Measurements from ENCODE around the gene WDR90.

Gene WDR90

DNA sequence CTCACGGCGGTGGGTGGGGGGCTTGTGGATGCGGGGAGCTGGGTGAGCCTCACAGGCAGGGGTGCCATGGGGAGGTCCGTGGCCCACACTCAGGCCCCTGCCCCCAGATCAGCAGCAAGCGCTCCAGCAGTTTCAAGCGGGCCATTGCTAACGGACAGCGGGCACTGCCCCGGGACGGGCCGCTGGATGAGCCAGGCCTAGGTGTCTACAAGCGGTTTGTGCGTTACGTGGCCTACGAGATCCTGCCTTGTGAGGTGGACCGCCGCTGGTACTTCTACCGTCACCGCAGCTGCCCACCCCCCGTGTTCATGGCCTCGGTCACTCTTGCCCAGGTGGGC is 27.4 kb downstream of the WDR90 start:
- DNase-seq (ENCODE audit: low read depth, low spot score), result no peak

- DNase-seq (ENCODE audit: low read depth, low spot score), result no peak
Measured at GRCh38 chr16:676913-677312, 27.7 kb downstream of the WDR90 start.

- DNase-seq (ENCODE audit: low read depth, low spot score), result no peak
Measured at GRCh38 chr16:677316-678190, 28.4 kb downstream of the WDR90 start.

DNA sequence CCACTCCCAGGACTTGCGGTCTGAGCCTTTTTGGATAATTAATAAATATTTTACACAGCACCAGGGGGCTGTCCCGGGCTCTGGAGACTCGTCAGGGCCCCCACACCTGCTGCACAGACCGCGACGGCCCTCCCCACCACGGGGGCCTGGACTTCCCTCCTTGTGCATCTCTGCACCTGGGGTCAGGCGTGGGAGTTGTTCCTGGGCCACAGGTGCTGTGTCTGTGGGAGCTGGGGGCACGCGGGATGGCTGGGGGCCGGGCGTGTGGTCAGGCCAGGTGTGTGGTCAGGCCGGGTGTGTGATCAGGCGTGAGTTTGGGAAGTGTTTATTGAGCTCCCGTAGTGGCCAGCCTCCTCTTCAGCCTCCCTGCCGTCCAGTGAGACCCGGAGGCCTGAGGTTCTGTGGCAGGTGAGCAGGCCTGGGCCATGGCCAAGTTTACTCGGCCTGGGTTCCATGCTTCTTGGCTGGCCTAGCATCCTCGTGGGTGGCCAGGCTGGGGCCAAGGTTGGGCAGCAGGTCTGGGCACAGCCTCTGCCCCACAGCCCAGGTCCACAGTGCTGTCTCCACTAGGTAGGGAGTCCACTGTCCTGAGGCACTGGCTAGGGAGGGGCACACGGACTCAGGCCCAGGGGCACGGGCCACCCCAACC is 29.2 kb downstream of the WDR90 start:
- no peak for DNase-seq (ENCODE audit: low read depth, low spot score)

- peak; percentile 36 for DNase-seq (ENCODE audit: low read depth, low spot score)
Measured at GRCh38 chr16:678858-679813, 30.0 kb downstream of the WDR90 start.

- peak; percentile 56 for DNase-seq (ENCODE audit: low read depth, low spot score)
Measured at GRCh38 chr16:679814-680624, 30.9 kb downstream of the WDR90 start, which contains the start of gene STUB1. Gene STUB1 (plus strand): TSS chr16:680410. CDS start chr16:680526, 116 bp downstream.

DNA sequence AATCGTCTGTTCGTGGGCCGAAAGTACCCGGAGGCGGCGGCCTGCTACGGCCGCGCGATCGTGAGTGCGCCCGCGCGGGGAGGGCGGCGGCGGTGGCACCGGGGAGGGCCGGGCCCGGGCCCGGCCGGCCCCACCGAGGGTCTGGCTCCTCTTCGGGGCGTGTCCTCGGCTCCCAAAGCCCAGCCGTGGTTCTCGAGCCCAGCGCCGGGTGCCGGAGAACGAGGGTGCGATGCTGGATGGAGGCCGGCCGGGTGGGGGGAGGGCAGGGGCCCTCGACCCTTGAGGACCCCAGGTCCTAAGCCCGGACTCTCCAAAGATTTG is 31.4 kb downstream of the WDR90 start:
- DNase-seq (ENCODE audit: low read depth, low spot score), result no peak

- no peak for DNase-seq (ENCODE audit: low read depth, low spot score)
Measured at GRCh38 chr16:680967-681745, 32.0 kb downstream of the WDR90 start.

DNA sequence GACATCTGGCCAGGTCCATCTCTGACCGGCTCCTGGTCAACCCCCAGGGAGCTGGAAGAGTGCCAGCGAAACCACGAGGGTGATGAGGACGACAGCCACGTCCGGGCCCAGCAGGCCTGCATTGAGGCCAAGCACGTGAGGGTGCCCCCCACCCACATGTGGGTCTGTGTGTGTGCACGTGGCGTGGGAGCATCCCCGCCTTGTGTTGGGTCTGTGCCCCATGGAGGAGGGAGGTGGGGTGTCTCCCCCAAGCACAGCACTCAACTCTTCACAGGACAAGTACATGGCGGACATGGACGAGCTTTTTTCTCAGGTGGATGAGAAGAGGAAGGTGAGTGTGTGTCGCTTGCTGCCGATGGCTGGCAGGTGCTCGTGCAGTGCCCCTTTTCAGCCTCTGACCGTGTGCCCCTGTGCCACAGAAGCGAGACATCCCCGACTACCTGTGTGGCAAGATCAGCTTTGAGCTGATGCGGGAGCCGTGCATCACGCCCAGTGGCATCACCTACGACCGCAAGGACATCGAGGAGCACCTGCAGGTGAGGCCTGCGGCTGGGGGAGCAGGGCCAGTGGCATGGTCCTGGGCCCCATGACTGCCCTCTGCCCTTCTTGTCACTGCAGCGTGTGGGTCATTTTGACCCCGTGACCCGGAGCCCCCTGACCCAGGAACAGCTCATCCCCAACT is 32.7 kb downstream of the WDR90 start:
- DNase-seq (ENCODE audit: low read depth, low spot score), result no peak

DNA sequence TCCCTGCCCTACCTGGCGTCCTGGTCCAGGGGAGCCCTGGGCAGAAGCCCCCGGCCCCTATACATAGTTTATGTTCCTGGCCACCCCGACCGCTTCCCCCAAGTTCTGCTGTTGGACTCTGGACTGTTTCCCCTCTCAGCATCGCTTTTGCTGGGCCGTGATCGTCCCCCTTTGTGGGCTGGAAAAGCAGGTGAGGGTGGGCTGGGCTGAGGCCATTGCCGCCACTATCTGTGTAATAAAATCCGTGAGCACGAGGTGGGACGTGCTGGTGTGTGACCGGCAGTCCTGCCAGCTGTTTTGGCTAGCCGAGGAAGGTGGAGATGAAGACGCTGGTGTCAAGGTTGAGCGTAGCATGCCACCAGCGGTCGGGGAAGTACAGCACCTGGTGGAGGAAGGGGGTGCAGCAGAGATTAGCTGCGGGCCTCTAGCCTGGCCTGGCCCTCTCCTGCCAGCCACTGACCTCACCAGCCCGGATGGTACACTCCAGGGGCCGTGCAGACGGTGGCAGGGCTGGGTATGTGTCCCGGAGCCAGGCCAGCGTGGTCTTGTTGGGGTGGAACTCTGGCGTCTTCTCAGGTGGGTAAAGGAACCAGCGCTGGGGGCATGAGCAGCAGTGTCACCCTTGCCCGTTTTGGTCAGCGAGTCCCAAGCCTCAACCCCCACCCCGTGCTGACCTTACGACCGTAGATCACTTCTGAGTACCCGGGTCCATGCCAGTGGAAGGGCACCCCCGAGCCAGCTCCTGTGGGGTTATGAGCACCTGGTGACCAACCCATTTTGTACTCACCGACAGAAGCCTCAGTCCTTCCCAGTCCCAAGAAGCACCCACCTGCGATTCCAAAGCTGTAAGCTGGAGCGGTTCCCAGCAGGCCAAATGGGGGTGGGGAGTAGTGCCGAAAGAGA is 33.6 kb downstream of the WDR90 start:
- DNase-seq (ENCODE audit: low read depth, low spot score), result no peak

DNA sequence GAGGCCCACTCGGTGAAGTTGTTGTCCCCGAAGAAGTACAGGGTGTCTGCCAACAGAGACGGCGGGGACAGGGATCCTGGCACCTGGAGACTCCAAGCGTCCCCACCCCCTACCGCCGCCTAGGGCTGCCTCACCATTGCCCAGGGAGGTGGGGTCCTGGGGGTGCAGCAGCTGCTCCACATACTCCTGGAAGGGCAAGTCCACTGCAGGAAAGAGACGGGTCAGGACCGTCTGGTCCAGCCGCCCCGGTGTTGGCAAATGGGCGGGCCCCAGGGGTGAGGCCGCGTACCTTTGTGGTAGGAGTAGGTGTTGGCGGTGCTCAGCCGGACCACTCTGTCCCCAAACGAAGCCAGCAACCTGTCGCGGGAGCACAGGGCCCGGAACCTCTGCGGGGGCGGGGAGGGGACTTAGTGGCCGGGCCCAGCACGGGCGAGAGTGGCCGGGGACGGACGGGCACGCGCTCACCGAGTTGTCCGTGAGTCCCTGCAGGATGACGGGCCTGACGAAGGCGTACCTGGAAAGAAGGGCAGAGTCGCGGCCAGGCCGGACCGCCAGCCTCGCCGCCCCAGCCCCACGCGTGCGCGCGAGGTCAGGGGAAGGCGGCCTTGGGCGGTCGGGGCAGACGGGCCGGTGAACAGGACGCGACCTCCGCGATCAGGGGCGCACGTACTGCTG is 34.4 kb downstream of the WDR90 start:
- DNase-seq (ENCODE audit: low read depth, low spot score), result no peak

GRCh38 chr16:684071-684794 is 35.1 kb downstream of the WDR90 start, which contains the start of gene JMJD8:
Gene JMJD8 (minus strand): TSS chr16:684334. CDS start chr16:684319, 15 bp downstream.
- peak; percentile 83 for DNase-seq (ENCODE audit: low read depth, low spot score)

- no peak for DNase-seq (ENCODE audit: low read depth, low spot score)
Measured at GRCh38 chr16:684961-685696, 36.0 kb downstream of the WDR90 start.

DNA sequence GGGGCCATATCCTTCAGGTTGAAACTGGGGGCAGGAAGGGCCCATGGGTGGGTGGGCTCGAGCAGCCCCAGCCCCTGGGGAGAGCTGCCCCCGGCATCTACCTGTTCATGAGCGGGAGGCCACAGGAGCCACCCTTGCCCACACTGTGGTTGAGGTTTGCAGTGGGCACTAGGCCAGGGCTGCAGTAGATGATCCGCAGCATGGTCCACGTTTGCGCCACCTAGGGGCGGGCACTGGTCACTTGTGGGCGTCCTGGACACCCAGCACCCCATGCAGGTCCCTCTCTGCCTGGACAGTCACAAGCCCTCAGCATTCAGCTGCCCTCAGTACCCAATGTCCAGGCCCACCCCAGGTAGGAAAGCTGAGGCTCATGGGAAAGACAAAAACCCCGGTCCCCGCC is 36.8 kb downstream of the WDR90 start:
- no peak for DNase-seq (ENCODE audit: low read depth, low spot score)

DNA sequence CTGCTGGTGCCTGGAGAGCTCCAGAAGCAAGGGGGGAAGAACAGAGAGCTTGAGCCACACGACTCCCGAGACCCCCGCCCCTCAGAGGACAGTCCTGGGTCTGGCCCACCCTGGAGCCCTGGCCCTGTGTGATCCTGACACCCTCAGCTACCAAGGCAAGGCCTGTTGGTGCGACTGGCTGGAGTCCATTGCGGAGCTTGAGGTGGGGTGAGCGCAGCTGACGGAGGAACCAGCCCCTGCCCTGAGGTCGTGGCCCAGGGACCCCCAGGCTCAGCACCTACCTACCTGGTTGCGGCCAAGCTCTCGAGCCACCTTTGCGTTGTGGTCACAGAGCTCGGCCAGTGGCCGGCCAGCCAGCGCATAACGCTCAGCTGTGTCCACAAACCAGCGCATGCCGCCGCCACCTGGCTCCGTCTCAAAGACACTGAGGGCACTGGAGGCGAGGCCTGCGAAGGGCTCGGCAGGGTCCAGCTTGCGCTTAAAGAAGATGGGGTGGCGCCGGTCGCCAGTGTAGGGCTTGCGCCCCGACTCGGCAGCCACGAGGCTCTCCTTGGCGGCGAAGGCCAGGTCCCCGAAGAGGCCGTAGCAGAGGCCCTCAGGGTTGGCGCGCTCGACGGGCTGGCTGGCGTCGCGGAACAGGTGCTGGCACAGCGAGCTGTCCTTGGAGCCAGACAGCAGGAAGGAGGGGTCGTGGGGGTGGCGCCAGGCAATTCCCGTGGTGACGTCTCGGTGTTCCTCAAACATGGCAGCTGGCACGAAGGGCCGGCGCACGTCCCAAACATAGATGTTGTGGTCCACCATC is 37.5 kb downstream of the WDR90 start:
- DNase-seq (ENCODE audit: low read depth, low spot score), result no peak

DNA sequence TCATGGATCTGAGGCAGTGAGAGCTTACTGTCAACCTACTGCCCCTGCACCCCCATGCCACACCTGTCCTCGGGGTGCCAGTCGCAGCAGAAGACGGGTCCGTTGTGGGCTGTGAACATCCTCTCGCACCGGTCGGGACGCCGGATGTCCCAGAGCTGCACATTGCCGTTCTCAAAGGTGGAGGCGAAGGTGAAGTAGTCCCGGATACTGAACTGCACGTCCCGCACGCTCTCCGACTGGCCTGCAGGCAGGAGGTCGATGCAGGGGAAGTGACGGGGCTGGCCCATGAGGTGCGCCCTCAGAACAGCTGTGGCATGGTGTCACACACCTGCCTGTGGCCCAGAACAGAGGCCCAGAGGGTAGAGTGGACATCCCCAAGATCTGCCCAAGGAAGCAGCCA is 38.3 kb downstream of the WDR90 start:
- no peak for DNase-seq (ENCODE audit: low read depth, low spot score)

Data from smooth muscle cell of the brain vasculature (primary cell).